ENCODE measurements around the gene GSDMA.
"Not testable (repeated sequence)": the region's sequence is repeated elsewhere in the genome, so short reads cannot be mapped to it uniquely, and the experiment has no call there.

GSDMA gene

DNA sequence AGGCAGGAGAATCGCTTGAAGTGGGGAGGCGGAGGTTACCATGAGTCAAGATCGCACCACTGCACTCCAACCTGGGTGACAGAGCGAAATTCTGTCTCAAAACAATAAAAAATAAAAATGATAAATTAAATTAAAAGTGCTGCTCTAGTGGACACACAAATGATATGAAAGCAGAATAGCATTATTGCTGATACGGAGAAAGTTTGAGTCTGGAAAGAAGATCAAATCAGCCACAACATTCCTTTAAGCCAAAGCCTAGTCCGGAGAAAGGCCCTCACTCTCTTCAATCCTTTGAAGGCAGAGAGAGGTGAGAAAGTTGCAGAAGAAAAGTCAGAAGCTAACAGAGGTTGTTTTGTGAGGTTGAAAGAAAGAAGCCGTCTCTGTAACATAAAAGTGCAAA lies 37.4 kb downstream of the GSDMA start:
- DNase-seq: no peak

DNA sequence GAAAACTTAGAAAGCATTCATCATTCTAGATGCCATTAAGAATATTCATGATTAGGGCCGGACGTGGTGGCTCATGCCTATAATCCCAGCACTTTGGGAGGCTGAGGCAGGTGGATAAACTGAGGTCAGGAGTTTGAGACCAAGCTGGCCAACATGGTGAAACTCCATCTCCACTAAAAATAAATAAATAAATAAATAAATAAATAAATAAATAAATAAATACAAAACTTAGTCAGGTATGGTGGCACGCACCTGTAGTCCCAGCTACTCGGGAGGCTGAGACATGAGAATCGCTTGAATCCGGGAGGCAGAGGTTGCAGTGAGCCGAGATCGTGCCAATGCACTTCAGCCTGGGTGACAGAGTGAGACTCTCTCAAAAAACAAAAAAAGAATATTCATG lies 38.5 kb downstream of the GSDMA start:
- not testable (repeated sequence) for DNase-seq

DNA sequence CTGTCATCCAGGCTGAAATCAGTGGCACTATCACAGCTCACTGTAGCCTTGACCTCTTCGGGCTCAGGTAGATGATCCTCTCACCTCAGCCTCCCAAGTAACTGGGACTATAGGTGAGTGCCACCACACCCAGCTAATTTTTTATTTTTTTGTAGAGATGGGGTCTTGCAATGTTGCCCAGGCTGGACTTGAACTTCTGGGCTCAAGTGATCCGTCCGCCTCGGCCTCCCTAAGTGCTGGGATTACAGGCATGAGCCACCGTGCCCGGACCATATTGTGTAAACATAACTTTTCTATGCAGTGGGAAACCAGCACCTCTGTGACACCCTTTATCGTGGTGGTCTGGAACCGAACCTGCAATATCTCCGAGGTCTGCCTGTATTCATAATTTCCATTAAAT lies 41.3 kb downstream of the GSDMA start:
- DNase-seq: no peak

DNA sequence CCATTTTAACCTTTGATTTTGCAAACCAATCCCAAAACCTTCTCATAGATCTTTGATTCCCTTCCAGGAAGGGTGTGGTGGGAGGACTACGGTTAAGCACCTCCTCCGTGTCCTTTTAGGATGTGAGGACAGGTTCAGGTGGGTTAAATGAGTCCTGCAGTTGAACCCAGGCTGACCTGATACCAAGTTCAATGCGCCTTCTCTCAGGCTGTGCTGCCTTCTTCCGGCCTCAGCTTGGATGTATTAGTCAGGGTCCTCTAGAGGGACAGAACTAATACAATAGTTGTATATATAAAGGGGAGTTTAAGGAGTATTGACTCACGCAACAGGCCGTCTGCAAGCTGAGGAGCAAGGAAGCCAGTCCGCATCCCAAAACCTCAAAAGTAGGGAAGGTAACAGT lies 41.9 kb downstream of the GSDMA start:
- DNase-seq: no peak

DNA sequence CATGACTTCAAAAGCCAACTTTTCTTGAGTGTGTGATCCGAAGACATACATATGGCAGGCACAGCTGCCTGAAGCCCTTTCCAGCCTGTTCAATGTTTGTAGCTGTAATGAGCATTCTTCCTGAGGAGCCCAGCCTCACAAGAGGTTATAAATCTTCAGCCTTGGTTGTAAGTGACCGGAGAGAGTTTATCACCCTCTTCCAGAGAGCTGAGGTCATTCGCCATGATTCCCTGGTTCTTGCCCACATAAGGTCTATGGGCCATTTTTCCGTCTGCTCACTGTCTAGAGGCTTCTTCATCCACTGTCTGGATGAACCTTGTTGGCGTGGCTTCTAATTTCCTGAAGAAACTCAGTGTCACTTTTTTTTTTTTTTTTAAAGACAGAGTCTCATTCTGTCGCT lies 42.7 kb downstream of the GSDMA start:
- DNase-seq: no peak

DNA sequence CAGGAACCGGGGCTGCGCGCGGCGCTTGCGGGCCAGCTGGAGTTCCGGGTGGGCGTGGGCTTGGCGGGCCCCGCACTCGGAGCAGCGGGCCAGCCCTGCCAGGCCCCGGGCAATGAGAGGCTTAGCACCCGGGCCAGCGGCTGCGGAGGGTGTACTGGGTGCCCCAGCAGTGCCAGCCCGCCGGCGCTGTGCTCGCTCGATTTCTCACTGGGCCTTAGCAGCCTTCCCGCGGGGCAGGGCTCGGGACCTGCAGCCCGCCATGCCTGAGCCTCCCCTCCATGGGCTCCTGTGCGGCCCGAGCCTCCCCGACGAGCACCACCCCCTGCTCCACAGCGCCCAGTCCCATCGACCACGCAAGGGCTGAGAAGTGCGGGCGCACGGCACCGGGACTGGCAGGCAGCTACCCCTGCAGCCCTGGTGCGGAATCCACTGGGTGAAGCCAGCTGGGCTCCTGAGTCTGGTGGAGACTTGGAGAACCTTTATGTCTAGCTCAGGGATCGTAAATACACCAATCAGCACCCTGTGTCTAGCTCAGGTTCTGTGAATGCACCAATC lies 48.2 kb downstream of the GSDMA start:
- DNase-seq: not testable (repeated sequence)

DNA sequence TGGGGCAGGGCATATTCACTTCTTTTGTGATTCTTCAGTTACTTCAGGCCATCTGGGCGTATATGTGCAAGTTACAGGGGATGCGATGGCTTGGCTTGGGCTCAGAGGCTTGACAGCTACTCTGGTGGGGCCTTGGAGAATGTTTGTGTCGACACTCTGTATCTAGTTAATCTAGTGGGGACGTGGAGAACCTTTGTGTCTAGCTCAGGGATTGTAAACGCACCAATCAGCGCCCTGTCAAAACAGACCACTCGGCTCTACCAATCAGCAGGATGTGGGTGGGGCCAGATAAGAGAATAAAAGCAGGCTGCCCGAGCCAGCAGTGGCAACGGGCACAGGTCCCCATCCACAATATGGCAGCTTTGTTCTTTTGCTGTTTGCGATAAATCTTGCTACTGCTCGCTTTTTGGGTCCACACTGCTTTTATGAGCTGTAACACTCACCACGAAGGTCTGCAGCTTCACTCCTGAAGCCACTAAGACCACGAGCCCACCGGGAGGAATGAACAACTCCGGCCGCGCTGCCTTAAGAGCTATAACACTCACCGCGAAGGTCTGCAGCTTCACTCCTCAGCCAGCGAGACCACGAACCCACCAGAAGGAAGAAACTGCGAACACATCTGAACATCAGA lies 49.3 kb downstream of the GSDMA start:
- DNase-seq: not testable (repeated sequence)

DNA sequence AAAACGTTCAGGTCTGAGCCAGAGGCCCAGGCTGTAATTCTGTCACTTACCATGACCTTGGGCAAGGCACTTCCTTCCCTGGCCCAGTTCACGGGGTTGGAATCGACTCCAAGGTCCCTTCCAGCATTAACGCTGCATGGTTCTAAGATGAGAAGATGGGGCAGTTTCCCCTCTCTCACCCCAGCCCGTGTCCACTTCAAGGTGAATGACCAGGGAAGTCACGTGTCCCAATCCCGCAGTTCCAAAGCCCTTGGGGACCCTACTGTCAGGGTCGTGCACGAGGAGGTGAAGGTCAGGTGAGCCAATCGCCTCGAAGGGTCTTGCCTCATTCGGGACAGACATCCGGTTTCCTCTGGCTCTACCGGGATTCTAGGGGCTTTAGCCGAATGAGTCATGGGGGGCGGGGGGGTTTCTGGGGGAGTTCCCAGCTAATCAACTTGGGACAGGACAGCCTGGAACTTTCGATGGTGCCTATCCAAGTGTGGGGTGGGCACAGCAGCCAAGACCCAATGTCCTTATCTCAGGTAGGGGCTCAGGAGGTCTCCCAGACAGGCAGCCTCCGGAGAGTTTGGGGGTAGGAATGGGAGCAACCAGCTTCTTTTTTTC lies 51.7 kb downstream of the GSDMA start:
- no peak for DNase-seq

DNA sequence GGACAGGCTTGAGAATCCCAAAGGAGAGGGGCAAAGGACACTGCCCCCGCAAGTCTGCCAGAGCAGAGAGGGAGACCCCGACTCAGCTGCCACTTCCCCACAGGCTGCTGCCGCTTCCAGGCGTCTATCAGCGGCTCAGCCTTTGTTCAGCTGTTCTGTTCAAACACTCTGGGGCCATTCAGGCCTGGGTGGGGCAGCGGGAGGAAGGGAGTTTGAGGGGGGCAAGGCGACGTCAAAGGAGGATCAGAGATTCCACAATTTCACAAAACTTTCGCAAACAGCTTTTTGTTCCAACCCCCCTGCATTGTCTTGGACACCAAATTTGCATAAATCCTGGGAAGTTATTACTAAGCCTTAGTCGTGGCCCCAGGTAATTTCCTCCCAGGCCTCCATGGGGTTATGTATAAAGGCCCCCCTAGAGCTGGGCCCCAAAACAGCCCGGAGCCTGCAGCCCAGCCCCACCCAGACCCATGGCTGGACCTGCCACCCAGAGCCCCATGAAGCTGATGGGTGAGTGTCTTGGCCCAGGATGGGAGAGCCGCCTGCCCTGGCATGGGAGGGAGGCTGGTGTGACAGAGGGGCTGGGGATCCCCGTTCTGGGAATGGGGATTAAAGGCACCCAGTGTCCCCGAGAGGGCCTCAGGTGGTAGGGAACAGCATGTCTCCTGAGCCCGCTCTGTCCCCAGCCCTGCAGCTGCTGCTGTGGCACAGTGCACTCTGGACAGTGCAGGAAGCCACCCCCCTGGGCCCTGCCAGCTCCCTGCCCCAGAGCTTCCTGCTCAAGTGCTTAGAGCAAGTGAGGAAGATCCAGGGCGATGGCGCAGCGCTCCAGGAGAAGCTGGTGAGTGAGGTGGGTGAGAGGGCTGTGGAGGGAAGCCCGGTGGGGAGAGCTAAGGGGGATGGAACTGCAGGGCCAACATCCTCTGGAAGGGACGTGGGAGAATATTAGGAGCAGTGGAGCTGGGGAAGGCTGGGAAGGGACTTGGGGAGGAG lies 52.5 kb downstream of the GSDMA start, which contains the start of gene CSF3:
TSS of gene CSF3 (plus strand) at position 436 of the 993 bp plus-strand sequence. CDS start at position 471, 35 bp downstream.
- no peak for DNase-seq

DNA sequence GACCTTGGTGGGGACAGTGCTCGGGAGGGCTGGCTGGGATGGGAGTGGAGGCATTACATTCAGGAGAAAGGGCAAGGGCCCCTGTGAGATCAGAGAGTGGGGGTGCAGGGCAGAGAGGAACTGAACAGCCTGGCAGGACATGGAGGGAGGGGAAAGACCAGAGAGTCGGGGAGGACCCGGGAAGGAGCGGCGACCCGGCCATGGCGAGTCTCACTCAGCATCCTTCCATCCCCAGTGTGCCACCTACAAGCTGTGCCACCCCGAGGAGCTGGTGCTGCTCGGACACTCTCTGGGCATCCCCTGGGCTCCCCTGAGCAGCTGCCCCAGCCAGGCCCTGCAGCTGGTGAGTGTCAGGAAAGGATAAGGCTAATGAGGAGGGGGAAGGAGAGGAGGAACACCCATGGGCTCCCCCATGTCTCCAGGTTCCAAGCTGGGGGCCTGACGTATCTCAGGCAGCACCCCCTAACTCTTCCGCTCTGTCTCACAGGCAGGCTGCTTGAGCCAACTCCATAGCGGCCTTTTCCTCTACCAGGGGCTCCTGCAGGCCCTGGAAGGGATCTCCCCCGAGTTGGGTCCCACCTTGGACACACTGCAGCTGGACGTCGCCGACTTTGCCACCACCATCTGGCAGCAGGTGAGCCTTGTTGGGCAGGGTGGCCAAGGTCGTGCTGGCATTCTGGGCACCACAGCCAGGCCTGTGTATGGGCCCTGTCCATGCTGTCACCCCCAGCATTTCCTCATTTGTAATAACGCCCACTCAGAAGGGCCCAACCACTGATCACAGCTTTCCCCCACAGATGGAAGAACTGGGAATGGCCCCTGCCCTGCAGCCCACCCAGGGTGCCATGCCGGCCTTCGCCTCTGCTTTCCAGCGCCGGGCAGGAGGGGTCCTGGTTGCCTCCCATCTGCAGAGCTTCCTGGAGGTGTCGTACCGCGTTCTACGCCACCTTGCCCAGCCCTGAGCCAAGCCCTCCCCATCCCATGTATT lies 53.5 kb downstream of the GSDMA start:
- no peak for DNase-seq

DNA sequence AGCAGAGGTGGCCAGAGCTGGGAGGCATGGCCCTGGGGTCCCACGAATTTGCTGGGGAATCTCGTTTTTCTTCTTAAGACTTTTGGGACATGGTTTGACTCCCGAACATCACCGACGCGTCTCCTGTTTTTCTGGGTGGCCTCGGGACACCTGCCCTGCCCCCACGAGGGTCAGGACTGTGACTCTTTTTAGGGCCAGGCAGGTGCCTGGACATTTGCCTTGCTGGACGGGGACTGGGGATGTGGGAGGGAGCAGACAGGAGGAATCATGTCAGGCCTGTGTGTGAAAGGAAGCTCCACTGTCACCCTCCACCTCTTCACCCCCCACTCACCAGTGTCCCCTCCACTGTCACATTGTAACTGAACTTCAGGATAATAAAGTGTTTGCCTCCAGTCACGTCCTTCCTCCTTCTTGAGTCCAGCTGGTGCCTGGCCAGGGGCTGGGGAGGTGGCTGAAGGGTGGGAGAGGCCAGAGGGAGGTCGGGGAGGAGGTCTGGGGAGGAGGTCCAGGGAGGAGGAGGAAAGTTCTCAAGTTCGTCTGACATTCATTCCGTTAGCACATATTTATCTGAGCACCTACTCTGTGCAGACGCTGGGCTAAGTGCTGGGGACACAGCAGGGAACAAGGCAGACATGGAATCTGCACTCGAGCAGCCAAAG lies 54.7 kb downstream of the GSDMA start:
- DNase-seq: no peak

DNA sequence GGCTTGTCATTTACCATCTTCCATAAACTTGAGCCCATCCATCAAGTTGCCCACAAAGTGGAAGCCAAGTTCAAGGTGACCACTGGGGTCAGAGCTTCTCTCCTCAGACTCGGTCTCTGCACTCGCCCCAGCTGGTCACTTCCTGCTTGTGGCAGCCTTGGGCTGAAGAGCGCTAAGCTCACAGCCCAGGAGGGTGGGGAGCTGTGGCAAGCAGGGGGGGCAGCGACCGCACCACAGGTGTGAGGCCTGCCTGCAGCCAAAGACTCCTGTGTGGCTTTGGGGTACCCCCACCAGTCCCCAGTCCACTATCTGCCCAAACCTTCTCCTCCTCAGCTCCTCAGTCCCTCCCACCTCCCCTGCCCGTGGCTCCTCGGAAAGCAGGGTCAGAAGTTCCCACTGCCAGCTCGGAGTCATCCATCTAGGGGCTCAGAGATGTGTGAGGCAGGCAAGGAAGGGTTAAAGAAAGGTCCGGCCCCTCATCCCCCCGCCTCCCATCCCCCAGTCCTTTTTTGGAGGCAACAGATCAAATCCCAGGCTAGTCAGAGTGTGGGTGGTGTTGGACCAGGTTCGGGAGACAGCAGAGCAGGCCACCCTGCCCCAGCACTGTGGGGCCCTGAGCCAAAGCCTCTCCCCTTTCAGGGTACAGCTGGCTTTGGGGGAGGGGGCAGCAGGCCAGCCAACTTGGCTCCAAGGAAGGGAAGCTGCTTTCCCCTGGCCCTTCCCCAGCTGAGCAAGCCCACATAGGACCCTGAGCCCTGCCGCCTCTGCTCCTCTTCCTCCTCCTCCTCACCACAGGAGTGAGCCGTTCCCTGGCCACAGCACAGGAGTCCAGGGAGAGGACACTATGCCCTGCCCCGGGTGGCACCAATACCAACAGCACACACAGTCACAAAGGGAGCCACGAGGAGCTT lies 55.7 kb downstream of the GSDMA start:
- DNase-seq: no peak

DNA sequence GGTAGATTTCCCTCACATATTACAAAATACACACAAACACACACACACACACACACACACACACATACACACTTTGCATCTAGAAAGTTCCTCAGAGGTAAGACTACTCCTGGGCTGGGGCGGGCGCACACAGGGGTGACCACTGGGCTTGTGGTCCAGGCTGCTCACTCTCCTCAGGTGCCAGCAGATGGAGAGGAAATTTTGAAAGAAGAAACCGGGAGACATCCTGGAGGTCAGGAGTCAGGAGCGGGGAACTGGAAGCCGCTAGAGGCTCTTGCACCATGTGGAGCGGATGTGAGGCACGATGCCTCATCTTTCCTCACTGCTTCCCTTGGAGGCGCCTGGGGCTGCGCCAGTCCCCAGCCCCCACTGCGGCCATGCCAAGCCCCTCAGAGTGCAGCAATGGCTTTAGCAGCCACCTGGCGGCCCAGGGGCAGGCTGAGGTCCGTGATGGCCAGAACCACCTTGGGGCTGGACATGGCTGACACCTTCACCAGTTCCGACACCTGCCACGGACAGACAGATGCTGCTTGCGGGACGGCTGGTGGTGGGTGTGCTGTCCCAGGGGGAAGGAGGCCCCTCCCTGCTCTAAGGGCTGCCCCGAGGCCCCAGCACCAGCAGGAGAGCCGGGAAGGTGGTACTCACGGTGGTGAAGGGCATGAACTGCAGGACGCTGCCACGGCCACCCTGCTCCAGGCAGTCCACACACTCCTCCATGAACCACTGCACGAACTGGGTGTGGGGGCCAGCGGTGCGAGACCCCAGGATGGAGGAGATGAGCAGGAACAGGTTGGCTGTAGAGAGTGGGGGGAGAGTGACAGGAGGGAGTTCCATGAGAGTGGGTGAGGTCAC lies 56.6 kb downstream of the GSDMA start:
- DNase-seq: no peak

DNA sequence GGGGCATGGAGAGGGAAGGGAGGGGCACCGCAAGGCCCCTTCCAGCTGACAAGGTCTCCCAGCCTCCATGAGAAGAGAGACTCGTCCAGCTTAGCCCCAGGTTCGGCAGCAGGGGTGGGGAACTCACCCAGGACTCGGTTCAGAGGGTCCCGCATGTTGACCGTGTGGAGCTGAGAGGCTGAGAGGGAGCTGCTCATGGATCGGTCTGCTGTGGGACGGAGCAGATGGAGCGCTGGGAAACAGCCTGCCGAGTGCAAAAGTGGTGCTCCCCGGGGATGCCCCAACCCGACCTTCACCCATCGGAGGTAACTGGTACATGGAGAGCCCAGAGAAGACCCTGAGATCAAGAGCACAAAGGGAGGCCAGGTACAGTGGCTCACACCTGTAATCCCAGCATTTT lies 57.3 kb downstream of the GSDMA start:
- DNase-seq: no peak

DNA sequence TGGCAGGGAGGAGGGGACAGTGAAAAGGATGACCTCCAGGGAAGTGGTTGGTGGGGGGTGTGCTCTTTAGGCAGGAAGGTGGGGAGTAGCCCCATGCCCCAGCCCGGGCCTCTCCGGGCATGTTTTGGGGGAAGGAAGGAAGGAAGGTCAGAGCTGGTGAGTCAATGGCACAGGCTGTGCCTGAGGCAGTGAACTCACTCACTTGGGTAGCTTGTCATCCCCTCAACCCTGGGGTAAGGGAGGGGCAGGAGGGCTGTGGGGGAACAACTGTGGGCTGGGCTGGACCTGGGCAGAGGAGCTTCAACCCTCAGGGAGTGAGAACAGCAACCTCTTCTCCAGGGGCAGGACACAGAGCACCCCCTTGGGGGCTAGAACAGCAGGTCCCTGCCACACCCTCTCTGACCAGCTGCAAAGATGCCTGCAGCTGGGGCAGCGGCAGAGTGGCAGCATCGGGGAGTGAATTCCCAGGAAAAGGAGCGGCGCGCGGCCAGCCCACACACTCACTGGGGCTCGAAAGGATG lies 58.7 kb downstream of the GSDMA start:
- DNase-seq: no peak

DNA sequence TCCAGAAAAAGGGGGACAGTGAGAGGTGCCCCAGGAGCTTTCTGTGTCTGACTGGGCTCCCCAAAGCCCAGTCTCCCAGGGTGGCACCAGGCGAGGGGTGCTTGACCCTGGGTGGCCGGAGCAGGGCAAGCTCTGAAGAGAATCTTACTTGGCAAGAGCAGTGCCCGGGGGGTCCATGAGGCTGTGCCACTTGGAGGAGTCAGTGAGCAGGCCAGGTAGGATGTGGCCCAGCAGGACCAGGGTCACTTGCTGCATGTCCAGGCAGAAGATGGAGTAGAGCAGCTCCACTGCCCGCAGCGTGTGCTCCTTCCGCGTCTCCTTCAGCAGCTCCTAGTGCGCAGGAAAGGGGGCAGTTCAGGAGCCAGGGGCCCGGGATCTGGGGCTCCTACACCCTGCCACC lies 59.7 kb downstream of the GSDMA start:
- DNase-seq: no peak

DNA sequence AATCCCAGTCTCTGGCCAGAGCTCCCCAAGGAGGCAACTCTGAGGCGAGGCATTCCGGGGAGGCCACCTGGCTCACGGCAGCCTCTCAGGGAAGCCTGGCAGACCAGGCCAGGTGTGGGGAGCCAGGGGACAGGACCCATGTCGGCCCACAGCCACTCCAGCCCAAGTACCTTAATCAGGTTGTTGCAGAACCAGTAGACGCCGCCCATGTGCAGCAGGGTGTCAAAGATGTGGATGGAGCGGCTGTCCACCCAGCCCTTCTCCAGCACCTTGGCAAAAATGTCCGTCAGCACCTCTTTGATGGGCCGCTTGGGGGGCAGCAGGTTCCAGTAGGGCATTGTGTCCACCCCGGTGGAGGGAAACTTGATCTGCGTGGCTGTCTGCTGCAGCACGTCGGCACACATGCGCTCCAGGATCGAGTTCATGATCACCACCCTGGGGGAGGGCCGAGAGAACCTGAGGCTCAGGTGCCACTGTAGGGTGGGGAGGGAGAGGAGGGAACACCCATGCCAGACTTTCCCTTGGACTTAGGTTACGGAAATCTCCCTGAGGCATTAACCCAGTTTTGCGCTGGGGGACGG lies 60.2 kb downstream of the GSDMA start:
- DNase-seq: no peak

DNA sequence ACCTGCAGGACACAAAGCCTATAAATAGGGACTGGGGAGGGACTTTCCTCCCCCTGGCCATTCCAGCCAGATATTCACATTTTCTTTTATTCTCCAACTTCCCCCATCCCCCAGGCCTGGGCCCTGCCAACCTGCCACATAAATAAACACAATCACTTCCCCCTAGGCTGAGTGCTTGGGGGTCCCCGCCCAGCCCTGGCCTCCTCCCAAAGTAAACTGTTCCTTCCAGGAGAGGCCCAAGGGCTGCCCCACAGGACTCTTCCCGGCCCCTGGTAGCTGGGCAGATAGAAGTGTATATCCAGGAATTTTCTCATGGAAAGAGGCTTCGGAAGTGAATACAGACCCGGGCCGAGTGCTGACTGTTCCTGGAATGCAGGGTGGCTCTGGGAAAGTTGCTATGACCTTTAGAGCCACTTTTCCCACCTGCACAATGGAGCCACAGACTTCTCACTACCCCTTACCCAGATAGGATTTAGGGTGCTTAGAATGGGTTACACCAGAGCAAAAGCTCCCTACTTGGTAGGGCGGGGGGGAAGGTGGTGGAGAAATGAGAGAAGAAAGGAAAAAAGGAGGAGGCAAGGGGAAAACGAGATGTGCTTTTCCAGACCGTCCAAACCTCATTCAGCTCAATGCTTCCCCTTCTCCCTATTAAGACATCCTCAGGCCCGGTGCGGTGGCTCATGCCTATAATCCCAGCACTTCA lies 60.9 kb downstream of the GSDMA start:
- no peak for DNase-seq

Measured in NCI-H748 treated with DMSO at 0.1 percent for 48 hours (cell line).